Neutrophil (primary cell): Measurements from ENCODE around the gene GRB10.
"Not testable (repeated sequence)": the region's sequence is repeated elsewhere in the genome, so short reads cannot be mapped to it uniquely, and the experiment has no call there.

Source experiments
- H3K27ac ChIP-seq: fragments of 200-600 bp; sonication (generic); 2 replicates; pipeline ENCODE4 v1.5.1; 2016; ENCODE audit warnings: mild to moderate bottlenecking, moderate library complexity
- H3K27me3 ChIP-seq: fragments of 200-600 bp; sonication (generic); 2 replicates; pipeline ENCODE4 v1.6.0; 2016; ENCODE audit warnings: mild to moderate bottlenecking
- H3K36me3 ChIP-seq: fragments of 200-600 bp; sonication (generic); 2 replicates; pipeline ENCODE4 v1.5.1; 2017
- H3K4me1 ChIP-seq, 2 experiments: fragments of 200-600 bp in 1 of 2; sonication (generic) in 1 of 2; 1 replicate in 1 of 2; 2 replicates in 1 of 2; pipeline versions ENCODE4 v1.5.1 to v1.6.1; 2013 to 2016; ENCODE audit warnings: low read depth in 1 of 2, low read length in 1 of 2, mild to moderate bottlenecking in 1 of 2, moderate library complexity in 1 of 2; ENCODE audit not compliant: control insufficient read depth in 1 of 2, insufficient read depth in 1 of 2
- H3K4me3 ChIP-seq, 2 experiments: fragments of 200-600 bp in 1 of 2; sonication (generic) in 1 of 2; 1 replicate in 1 of 2; 2 replicates in 1 of 2; pipeline ENCODE4 v1.5.1; 2013 to 2016; ENCODE audit warnings: low read depth in 1 of 2, low read length in 1 of 2, mild to moderate bottlenecking in 1 of 2, moderate library complexity in 1 of 2
- H3K9me3 ChIP-seq: fragments of 200-600 bp; sonication (generic); 2 replicates; pipeline ENCODE4 v1.5.1; 2016
- TF ChIP-seq, protein P1 (sequence below): fragments of 200-600 bp; sonication (generic); IDR thresholded peaks from 2 replicates; pipeline ENCODE4 v1.5.1; 2016; ENCODE audit warnings: antibody characterized with exemption

GRB10 gene

DNA sequence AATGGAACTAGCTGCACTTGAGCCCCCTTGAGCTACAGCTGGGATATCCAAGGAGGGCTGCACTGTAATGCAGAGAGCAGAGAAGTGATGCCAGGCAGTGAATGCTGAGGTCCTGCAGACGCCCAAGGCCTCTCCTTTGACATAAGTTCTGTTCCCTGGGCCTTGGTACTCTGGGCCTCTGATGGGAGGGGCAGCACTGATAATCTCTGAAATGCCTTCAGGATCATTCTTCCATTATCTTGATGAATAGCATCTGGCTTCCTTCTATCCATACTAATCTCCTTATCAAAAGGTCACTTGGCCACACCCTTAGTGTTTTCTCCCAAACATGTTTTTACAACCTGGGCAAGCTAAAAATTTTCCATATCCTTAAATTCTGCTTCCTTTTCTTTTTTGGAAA is 6.9 kb downstream of the GRB10 start:
- TF ChIP-seq, protein P1, sequence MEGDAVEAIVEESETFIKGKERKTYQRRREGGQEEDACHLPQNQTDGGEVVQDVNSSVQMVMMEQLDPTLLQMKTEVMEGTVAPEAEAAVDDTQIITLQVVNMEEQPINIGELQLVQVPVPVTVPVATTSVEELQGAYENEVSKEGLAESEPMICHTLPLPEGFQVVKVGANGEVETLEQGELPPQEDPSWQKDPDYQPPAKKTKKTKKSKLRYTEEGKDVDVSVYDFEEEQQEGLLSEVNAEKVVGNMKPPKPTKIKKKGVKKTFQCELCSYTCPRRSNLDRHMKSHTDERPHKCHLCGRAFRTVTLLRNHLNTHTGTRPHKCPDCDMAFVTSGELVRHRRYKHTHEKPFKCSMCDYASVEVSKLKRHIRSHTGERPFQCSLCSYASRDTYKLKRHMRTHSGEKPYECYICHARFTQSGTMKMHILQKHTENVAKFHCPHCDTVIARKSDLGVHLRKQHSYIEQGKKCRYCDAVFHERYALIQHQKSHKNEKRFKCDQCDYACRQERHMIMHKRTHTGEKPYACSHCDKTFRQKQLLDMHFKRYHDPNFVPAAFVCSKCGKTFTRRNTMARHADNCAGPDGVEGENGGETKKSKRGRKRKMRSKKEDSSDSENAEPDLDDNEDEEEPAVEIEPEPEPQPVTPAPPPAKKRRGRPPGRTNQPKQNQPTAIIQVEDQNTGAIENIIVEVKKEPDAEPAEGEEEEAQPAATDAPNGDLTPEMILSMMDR = no peak
- peaks cover 1% of the 10 kb centered on the region for H3K27me3 ChIP-seq
- no peaks in the 10 kb centered on the region for H3K4me1 ChIP-seq
- H3K36me3 ChIP-seq = no peaks in the 10 kb centered on the region
- no peak overlapping the region for H3K4me3 ChIP-seq
- no peaks in the 10 kb centered on the region for H3K9me3 ChIP-seq
- no peak overlapping the region for H3K27ac ChIP-seq

DNA sequence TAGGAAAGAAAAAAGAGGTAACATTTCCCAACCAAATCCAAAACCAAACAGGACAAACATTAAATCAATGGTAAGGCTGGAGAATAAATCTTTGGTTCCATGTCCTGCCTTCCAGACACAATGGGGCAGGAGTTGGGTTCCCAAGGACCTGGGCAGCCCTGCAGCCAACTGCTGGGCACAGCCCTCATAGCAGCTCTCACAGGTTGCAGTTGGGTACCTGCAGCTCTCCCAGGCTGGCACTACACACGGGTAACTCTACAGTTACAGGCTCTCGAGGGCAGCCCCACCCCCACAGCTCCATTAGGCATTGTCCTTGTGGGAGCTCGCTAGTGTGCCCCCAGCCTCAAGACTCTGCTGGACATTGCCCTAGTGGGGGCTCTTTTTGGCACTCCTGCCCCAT is 7.5 kb downstream of the GRB10 start:
- no peak overlapping the region for H3K27ac ChIP-seq
- no peak overlapping the region for H3K4me3 ChIP-seq
- no peaks in the 10 kb centered on the region for H3K36me3 ChIP-seq
- H3K9me3 ChIP-seq = no peaks in the 10 kb centered on the region
- H3K27me3 ChIP-seq = no peaks in the 10 kb centered on the region
- TF ChIP-seq, protein P1 = no peak
- H3K4me1 ChIP-seq = no peaks in the 10 kb centered on the region

DNA sequence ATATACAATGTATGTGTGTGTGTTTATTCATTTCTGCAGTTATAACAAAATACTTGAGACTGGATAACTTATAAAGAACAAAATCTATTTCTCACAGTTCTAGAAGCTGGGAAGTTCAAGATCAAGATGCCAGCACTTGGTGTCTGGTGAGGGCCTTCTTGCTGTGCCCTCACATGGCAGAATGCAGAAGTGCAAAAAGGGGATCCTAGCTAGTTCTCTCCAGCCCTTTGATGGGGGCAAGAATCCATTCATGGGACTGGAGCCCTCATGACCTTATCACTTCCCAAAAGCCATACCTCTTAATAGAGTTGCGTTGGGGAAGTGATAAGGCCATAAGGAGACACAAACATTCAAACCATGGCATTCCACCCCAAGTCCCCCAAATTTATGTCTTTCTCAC is 8.4 kb downstream of the GRB10 start:
- H3K36me3 ChIP-seq = no peaks in the 10 kb centered on the region
- H3K4me3 ChIP-seq = no peak overlapping the region
- TF ChIP-seq, protein P1 = no peak
- no peaks in the 10 kb centered on the region for H3K27me3 ChIP-seq
- H3K4me1 ChIP-seq = no peaks in the 10 kb centered on the region
- H3K9me3 ChIP-seq = no peaks in the 10 kb centered on the region
- H3K27ac ChIP-seq = no peak overlapping the region

DNA sequence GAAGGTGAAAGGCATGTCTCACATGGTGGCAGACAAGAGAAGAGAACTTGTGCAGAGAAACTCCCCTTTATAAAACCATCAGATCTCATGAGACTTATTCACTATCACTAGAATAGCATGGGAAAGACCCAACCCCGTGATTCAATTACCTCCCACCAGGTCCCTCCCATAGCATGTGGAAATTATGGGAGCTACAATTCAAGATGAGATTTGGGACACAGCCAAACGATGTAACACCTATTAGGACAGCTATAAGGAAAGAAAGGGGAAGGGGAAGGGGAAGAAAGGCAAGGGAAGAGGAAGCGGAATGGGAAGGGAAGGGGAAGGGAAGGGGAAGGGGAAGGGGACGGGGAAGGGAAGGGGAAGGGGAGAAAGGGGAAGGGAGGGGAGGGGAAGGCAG is 9.6 kb downstream of the GRB10 start:
- not testable (repeated sequence) for H3K4me3 ChIP-seq, H3K27ac ChIP-seq, H3K27me3 ChIP-seq, H3K36me3 ChIP-seq, H3K4me1 ChIP-seq, H3K9me3 ChIP-seq

DNA sequence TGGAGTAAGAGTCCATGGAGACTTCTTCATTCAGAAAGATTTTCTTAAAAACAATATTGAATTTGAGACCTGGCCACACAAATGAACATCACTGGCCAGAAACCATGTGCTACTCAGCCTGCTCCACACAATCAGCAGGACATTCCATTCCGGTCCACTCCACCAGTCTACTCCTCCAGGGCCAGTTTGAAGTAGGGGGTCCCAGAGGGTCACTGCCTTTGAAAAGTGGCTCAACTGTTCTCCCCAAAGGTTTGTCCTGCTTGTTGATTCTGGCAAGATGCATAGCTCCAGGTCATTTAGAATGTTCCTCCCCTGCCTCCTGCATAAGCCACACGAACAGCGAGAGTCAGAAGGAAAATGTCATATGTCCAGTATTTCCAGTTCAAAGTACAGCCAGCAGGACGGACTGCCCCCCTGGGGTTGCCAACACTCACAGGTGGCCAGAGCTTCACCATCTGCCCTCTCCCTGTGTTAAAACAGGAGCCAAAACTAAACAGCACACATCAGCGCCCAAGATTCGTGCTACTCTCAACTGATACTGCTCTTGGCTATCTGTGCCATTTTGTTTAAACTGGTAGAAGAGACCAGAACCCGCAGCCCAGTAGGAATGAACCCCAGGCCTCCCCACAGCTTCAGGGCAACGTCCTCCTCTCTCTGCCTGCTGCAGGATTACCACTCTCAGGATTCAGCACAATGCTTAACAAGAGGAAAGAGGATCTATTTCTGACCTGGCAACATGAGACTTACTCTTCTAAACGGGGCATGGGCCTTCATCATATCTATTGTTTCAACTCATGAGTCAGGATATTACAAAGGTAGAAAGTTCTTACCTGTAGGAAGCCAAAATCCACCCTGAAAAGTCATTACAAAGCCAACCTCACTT is 11.3 kb downstream of the GRB10 start:
- H3K27me3 ChIP-seq = no peaks in the 10 kb centered on the region
- H3K36me3 ChIP-seq = no peaks in the 10 kb centered on the region
- H3K4me1 ChIP-seq = no peaks in the 10 kb centered on the region
- no peak overlapping the region for H3K27ac ChIP-seq
- TF ChIP-seq, protein P1 = no peak
- no peaks in the 10 kb centered on the region for H3K9me3 ChIP-seq
- no peak overlapping the region for H3K4me3 ChIP-seq
